Measurements from ENCODE around the gene MYH15. TPM values are rescaled to one million over a fixed set of nuclear protein-coding genes. Genes with fewer than 3 reads are reported as not detected.

Gene MYH15
- total RNA-seq, 1 experiment from 2014 or later: 1.2 TPM

- DNase-seq (ENCODE audit: low read depth, low spot score) (no peak), ATAC-seq (no peak)
- Histone ChIP-seq H3K27me3 (ENCODE audit: control insufficient read depth, insufficient read depth, low read length) (no peaks in the 10 kb centered on the region), H3K4me3 (ENCODE audit: low read depth in 2 of 2, low read length in 2 of 2) (no peak overlapping the region), H3K9me3 (ENCODE audit: control insufficient read depth, insufficient read depth, low read depth, low read length) (no peaks in the 10 kb centered on the region), H3K27ac (ENCODE audit: low read length) (no peak overlapping the region), H3K4me1 (ENCODE audit: control insufficient read depth, insufficient read depth, low read length) (no peaks in the 10 kb centered on the region), H3K36me3 (ENCODE audit: control insufficient read depth, insufficient read depth, low read length) (no peaks in the 10 kb centered on the region)
- in situ Hi-C loops (cut with HindIII; ENCODE audit: low pct_unique_long_range_greater_than_20kb, low sequenced_read_pairs): no loop called here
- CTCF ChIA-PET: no interaction called here
- no TSS peak for BruUV-seq (replicated peaks)
- intact Hi-C loops (cut with micrococcal nuclease; ENCODE audit: unreplicated experiment): no loop called here
- POLR2A ChIA-PET: no interaction called here
- TF ChIP-seq TCF7L2 (IDR thresholded peaks at IDR 0.05; ENCODE audit: low read depth, low read length): no peak
- no peak for TF ChIP-seq CTCF (IDR thresholded peaks at IDR 0.05)
- no peak for TF ChIP-seq SIN3A (IDR thresholded peaks at IDR 0.05; ENCODE audit: borderline replicate concordance, insufficient read depth, low read depth, low read length)
- TF ChIP-seq POLR2AphosphoS5 (IDR thresholded peaks at IDR 0.05; ENCODE audit: low read depth, low read length): no peak
- TF ChIP-seq REST (IDR thresholded peaks at IDR 0.05; ENCODE audit: insufficient read depth in 1 of 2, low read depth in 2 of 2, low read length in 1 of 2): no peak
Measured at GRCh38 chr3:108389372-108389771, 121.0 kb downstream of the MYH15 start.

- no TSS peak for BruUV-seq (replicated peaks)
- Histone ChIP-seq H3K4me3 (ENCODE audit: low read depth in 2 of 2, low read length in 2 of 2) (no peak overlapping the region), H3K36me3 (ENCODE audit: control insufficient read depth, insufficient read depth, low read length) (no peaks in the 10 kb centered on the region), H3K27ac (ENCODE audit: low read length) (no peak overlapping the region), H3K27me3 (ENCODE audit: control insufficient read depth, insufficient read depth, low read length) (no peaks in the 10 kb centered on the region), H3K4me1 (ENCODE audit: control insufficient read depth, insufficient read depth, low read length) (no peaks in the 10 kb centered on the region), H3K9me3 (ENCODE audit: control insufficient read depth, insufficient read depth, low read depth, low read length) (no peaks in the 10 kb centered on the region)
- intact Hi-C loops (cut with micrococcal nuclease; ENCODE audit: unreplicated experiment): no loop called here
- in situ Hi-C loops (cut with HindIII; ENCODE audit: low pct_unique_long_range_greater_than_20kb, low sequenced_read_pairs): no loop called here
- ATAC-seq: no peak
- POLR2A ChIA-PET: no interaction called here
- CTCF ChIA-PET: no interaction called here
- TF ChIP-seq CTCF (IDR thresholded peaks at IDR 0.05): no peak
- TF ChIP-seq POLR2AphosphoS5 (IDR thresholded peaks at IDR 0.05; ENCODE audit: low read depth, low read length): no peak
- no peak for TF ChIP-seq TCF7L2 (IDR thresholded peaks at IDR 0.05; ENCODE audit: low read depth, low read length)
- no peak for TF ChIP-seq SIN3A (IDR thresholded peaks at IDR 0.05; ENCODE audit: borderline replicate concordance, insufficient read depth, low read depth, low read length)
- no peak for TF ChIP-seq REST (IDR thresholded peaks at IDR 0.05; ENCODE audit: insufficient read depth in 1 of 2, low read depth in 2 of 2, low read length in 1 of 2)
- no peak for DNase-seq (ENCODE audit: low read depth, low spot score)
Measured at GRCh38 chr3:108388136-108389132, 122.0 kb downstream of the MYH15 start.
